ENCODE measurements around the gene CHRNE. TPM values are rescaled to one million over a fixed set of nuclear protein-coding genes. Genes with fewer than 3 reads are reported as not detected.

Gene CHRNE
- total RNA-seq, 1 donor: 2.2 TPM

DNA sequence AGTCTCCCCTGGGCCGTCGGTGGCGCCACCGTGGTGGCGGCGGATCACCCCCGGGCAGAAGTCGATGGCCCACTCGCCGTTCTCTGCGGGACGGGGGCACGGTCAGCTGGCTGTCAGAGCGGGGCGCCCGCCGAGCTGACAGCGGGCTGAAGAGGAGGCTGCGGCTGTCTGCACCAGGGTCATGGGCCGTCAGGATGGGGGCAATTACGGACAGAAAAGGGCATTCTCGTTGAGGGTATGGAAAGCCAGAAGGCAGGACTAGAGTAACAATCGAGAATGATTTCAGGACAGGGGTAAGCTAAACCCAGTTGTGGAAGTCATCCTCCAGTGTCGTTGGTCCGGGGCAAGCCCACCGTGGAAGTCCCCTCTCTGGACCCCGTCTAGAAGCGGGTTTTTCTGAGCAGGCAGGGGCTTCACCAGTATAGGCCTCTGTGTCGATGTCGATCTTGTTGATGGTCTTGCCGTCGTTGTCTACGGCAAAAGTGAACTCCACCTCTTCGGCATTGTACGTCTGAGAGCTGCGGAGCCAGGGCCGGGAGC lies 1.7 kb downstream of the CHRNE start:
- peaks cover 7% of the 10 kb centered on the region for H3K27me3 ChIP-seq (ENCODE audit: insufficient read depth, low read length)
- H3K4me3 ChIP-seq (ENCODE audit: low read length): peak overlapping the region; percentile 9
- H3K4me1 ChIP-seq (ENCODE audit: insufficient read depth, low read length): peaks cover 53% of the 10 kb centered on the region
- no peaks in the 10 kb centered on the region for H3K9me3 ChIP-seq (ENCODE audit: low read depth, low read length)

DNA sequence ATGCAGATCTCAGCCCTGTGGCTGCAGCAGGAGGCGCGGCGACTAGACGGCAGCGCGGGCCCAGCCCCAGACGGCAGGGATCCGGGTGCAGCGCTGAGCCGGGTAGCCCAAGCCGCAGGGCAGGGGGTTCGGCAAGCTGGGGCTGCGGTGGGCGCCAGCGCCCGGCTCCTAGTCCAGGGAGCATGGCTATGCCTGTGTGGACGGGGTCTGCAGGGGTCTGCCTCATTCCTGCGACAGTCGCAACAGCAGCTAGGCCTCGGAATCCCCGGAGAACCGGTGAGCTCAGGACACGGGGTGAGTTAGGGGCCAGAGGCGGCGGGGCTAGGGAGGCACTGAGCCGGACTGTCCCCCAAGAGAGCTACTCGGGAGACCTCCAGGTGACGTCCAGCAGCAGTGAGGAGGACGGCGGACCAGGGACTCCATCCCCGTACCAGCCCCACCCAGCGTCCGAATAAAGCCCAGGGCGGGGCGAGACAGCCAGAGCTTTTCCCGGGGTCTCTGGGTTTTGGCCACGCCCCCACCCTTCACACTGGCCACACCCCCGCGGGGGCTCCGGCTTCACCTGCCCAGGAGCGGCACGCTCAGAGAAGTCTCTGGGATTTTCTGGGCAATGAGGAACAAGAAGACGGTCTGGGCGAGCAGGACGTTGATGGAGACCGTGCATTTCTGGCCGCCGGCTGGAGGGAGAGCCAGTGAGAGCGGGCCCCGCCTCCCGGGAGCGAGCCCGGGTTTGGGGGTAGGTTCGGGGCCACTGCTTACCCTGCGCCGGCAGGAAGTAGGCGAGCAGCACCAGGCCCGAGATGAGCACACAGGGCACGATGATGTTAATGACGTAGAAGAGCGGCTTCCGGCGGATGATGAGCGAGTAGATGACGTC lies 2.4 kb downstream of the CHRNE start:
- peaks cover 7% of the 10 kb centered on the region for H3K27me3 ChIP-seq (ENCODE audit: insufficient read depth, low read length)
- H3K9me3 ChIP-seq (ENCODE audit: low read depth, low read length): no peaks in the 10 kb centered on the region
- H3K4me3 ChIP-seq (ENCODE audit: low read length): peak overlapping the region; percentile 42
- peaks cover 53% of the 10 kb centered on the region for H3K4me1 ChIP-seq (ENCODE audit: insufficient read depth, low read length)

DNA sequence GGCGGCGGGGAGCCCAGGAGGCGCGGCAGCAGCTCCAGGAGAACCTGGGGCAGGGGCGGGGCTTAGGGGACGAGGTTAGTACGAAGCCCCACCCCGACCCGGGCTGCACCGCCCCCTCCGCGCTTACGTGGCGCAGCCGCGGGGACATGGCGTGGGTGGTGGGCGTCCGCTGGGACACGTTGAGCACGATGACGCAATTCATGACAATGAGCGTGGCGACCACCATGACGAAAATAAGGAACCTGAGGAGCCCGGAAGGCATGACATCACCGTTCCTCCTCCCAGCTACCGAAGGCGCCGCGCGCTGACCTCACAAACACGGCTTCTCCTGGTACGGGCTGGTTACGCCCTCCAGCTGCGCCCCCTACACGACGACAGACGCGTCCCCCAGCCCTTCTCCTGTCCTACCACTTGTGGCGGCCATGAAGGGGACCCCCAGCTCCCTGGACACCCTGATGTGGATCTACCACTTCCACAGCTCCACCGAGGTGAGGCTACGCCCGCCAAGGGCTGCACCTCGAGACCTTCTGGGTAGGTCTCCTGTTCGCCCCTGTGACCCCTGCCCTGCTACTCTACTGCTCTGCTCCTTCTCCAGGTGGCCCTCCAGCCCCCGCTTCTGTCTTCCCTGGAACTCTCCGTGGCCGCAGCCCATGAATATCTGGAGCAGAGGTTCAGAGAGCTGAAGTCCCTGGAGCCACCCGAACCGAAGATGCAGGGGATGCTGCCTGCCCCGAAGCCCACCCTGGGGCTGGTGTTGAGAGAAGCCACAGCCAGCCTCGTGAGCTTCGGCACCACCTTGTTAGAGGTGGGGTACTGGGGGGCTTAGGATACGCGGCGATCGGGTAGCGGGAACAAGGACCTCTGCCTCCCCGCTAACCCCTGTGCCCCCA lies 3.3 kb downstream of the CHRNE start, which contains the start of gene C17orf107:
C17orf107 (plus strand) TSS at position 196 of the 890 bp plus-strand sequence; CDS start at position 423, 227 bp downstream.
- H3K4me3 ChIP-seq (ENCODE audit: low read length): peak within 1 kb of the TSS; percentile 42
- H3K27me3 ChIP-seq (ENCODE audit: insufficient read depth, low read length): peaks cover 7% of the 10 kb centered on the region
- no peaks in the 10 kb centered on the region for H3K9me3 ChIP-seq (ENCODE audit: low read depth, low read length)
- H3K4me1 ChIP-seq (ENCODE audit: insufficient read depth, low read length): peaks cover 53% of the 10 kb centered on the region

DNA sequence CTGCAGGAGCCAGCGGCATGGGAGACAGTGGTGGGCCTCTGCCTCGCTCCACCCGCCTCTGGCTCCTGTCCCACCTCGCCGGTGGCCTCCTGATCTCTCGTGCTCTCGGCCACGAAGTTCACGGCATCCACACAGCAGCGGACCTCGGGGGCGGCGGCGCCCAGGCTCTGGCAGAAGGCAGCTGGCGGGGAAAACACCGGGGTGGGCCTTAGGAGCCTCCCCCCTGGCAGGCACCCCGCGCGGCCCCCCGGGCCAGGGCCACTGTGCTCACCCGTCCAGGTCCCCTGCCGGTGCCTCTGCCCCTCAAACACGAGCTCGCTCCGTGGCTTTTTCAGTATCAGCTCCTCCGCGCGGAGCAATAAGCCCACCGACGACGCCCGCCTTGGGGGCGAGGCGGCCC lies 4.0 kb downstream of the CHRNE start:
- Histone ChIP-seq H3K27me3 (ENCODE audit: insufficient read depth, low read length) (peaks cover 7% of the 10 kb centered on the region), H3K4me1 (ENCODE audit: insufficient read depth, low read length) (peaks cover 53% of the 10 kb centered on the region), H3K9me3 (ENCODE audit: low read depth, low read length) (no peaks in the 10 kb centered on the region), H3K4me3 (ENCODE audit: low read length) (peak overlapping the region; percentile 42)

DNA sequence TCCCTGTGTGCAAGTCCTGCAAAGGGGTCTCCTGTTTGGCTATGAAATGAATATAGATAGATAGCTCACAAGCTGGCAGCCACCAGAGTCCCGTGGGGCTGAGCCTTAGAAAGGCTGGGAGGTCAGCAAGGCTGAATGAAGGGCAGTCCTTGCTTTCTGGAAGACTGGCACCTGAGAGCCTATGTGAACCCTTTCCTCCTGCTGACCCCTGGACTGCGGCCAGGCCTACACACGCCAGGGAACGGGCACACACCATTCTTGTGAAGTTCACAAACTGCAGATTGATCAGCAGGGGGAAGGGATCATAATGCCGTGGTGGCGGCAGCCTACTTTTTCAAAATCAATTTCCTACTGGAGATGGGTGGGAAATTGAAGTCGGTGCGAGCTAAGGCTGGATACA lies 4.5 kb downstream of the CHRNE start:
- Histone ChIP-seq H3K9me3 (ENCODE audit: low read depth, low read length) (no peaks in the 10 kb centered on the region), H3K27me3 (ENCODE audit: insufficient read depth, low read length) (peaks cover 7% of the 10 kb centered on the region), H3K4me1 (ENCODE audit: insufficient read depth, low read length) (peaks cover 48% of the 10 kb centered on the region), H3K4me3 (ENCODE audit: low read length) (no peak overlapping the region)

DNA sequence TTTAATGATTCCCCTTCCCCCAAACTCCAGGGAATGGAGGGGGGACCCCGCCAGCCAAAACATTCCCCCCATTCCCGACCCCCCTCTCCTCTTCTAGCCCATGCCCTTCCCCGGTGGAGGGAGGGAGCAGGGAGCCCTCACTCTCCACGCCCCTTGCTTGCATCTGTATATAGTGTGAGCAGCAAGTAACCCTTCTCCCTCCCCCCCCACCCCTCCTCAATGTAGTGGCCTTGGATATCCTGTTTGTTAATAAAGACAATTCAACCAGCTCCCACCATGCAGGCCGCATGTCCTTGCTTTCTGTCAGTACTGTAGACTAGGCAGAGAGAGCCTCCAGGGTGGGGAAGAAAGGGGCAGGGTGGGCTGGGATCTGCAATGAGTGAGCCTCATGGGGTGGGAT lies 5.1 kb downstream of the CHRNE start:
- H3K4me1 ChIP-seq (ENCODE audit: insufficient read depth, low read length): peaks cover 42% of the 10 kb centered on the region
- H3K9me3 ChIP-seq (ENCODE audit: low read depth, low read length): no peaks in the 10 kb centered on the region
- H3K4me3 ChIP-seq (ENCODE audit: low read length): no peak overlapping the region
- H3K27me3 ChIP-seq (ENCODE audit: insufficient read depth, low read length): peaks cover 7% of the 10 kb centered on the region

DNA sequence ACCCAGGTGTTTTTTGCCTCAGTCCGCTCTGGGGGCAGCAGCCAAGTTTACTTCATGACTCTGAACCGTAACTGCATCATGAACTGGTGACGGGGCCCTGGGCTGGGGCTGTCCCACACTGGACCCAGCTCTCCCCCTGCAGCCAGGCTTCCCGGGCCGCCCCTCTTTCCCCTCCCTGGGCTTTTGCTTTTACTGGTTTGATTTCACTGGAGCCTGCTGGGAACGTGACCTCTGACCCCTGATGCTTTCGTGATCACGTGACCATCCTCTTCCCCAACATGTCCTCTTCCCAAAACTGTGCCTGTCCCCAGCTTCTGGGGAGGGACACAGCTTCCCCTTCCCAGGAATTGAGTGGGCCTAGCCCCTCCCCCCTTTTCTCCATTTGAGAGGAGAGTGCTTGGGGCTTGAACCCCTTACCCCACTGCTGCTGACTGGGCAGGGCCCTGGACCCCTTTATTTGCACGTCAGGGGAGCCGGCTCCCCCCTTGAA lies 5.7 kb downstream of the CHRNE start:
- Histone ChIP-seq H3K9me3 (ENCODE audit: low read depth, low read length) (no peaks in the 10 kb centered on the region), H3K27me3 (ENCODE audit: insufficient read depth, low read length) (peaks cover 7% of the 10 kb centered on the region), H3K4me3 (ENCODE audit: low read length) (no peak overlapping the region), H3K4me1 (ENCODE audit: insufficient read depth, low read length) (peaks cover 37% of the 10 kb centered on the region)

DNA sequence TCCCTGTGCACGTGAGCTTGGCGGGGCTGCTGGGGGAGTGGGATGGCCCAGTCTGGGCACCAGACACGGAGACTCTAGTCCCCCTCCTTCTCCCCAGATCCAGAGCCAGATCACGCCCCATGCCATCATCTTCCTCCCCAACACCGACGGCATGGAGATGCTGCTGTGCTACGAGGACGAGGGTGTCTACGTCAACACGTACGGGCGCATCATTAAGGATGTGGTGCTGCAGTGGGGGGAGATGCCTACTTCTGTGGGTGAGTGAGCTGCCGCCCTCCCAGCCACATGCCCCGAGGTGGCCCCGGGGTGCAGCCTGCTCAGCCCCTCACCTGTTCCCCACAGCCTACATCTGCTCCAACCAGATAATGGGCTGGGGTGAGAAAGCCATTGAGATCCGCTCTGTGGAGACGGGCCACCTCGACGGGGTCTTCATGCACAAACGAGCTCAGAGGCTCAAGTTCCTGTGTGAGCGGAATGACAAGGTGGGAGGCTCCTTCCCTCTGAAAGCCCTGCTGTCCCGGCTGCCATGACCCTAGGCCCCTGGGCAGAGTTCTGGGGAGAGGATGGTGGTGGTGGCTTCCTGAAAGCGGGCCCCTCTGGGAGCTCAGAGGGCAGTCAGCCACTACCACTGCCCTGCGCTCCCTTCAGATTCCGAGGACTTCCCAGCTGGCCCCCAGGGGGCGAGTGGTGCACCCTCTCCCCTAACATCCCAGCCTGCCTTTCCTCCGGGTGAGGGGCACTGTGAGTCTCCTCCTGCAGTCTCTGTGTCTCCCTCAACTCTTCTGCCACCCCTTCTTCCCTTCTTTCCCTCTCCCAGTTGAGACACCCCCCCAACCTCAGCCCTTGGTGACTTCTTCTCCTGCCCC lies 6.3 kb downstream of the CHRNE start:
- Histone ChIP-seq H3K4me1 (ENCODE audit: insufficient read depth, low read length) (peaks cover 30% of the 10 kb centered on the region), H3K27me3 (ENCODE audit: insufficient read depth, low read length) (peaks cover 7% of the 10 kb centered on the region), H3K9me3 (ENCODE audit: low read depth, low read length) (no peaks in the 10 kb centered on the region), H3K4me3 (ENCODE audit: low read length) (no peak overlapping the region)

DNA sequence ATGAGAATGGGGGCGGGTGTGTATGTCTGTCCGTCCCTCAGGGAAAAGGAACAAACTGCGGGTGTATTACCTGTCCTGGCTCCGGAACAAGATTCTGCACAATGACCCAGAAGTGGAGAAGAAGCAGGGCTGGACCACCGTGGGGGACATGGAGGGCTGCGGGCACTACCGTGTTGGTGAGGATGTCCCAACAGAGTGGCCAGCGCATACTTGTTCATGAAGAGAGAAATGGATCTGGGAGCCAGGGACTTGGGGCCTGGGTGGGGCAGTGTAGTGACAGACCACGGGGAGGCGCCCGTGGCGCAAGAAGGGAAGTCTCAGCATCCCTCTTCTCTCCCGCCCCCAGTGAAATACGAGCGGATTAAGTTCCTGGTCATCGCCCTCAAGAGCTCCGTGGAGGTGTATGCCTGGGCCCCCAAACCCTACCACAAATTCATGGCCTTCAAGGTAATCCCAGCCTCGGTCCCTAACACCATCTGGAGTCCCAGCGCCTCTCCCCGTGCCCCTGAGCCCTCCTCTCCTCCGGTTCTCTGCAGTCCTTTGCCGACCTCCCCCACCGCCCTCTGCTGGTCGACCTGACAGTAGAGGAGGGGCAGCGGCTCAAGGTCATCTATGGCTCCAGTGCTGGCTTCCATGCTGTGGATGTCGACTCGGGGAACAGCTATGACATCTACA lies 7.1 kb downstream of the CHRNE start:
- Histone ChIP-seq H3K4me1 (ENCODE audit: insufficient read depth, low read length) (peaks cover 22% of the 10 kb centered on the region), H3K4me3 (ENCODE audit: low read length) (no peak overlapping the region), H3K9me3 (ENCODE audit: low read depth, low read length) (no peaks in the 10 kb centered on the region), H3K27me3 (ENCODE audit: insufficient read depth, low read length) (peaks cover 7% of the 10 kb centered on the region)

DNA sequence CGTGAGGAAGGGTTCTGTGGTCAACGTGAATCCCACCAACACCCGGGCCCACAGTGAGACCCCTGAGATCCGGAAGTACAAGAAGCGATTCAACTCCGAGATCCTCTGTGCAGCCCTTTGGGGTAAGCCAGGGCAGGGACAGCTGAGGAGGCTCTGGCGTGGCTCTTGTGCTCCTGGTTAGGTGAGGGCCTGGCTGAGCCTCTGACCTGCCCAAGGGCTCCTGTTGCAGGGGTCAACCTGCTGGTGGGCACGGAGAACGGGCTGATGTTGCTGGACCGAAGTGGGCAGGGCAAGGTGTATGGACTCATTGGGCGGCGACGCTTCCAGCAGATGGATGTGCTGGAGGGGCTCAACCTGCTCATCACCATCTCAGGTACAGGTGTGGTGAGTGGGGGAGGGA lies 7.8 kb downstream of the CHRNE start:
- no peak overlapping the region for H3K4me3 ChIP-seq (ENCODE audit: low read length)
- peaks cover 5% of the 10 kb centered on the region for H3K27me3 ChIP-seq (ENCODE audit: insufficient read depth, low read length)
- H3K9me3 ChIP-seq (ENCODE audit: low read depth, low read length): no peaks in the 10 kb centered on the region

DNA sequence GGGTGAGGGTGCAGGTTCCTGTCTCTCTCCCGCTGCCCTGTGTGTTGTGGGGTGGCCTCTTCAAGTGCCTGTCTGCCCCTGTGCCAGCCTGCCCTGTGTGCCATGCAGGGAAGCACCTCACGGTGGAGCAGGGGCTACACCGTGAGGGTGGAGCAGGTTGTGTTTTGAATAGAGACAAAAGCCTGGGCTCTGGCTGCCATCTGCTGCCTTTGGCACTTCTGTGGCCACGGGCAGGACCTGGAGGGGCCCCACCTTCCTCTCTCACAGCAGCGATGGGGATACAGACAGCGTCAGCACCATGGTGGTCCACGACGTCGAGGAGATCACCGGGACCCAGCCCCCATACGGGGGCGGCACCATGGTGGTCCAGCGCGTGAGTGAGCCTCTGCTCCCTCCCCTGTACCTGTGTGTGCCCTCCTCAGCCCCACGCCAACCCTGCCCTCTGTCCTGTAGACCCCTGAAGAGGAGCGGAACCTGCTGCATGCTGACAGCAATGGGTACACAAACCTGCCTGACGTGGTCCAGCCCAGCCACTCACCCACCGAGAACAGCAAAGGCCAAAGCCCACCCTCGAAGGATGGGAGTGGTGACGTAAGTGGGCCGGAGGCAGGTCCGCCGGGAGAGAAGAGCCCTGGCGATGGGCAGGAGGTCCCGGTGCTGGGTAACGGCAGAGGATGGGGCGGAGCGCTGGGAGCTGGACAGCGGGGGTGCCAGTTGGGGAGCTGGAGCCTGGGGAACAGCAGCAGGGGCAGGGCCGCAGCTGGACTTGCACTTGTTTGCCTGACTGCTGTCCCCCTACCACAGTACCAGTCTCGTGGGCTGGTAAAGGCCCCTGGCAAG lies 9.0 kb downstream of the CHRNE start:
- Histone ChIP-seq H3K9me3 (ENCODE audit: low read depth, low read length) (no peaks in the 10 kb centered on the region), H3K27me3 (ENCODE audit: insufficient read depth, low read length) (no peaks in the 10 kb centered on the region), H3K4me1 (ENCODE audit: insufficient read depth, low read length) (peaks cover 6% of the 10 kb centered on the region), H3K4me3 (ENCODE audit: low read length) (no peak overlapping the region)

More for the DNA sequence above, 7.8 kb downstream of the CHRNE start:
- H3K4me1 ChIP-seq (ENCODE audit: insufficient read depth, low read length): peaks cover 16% of the 10 kb centered on the region

DNA sequence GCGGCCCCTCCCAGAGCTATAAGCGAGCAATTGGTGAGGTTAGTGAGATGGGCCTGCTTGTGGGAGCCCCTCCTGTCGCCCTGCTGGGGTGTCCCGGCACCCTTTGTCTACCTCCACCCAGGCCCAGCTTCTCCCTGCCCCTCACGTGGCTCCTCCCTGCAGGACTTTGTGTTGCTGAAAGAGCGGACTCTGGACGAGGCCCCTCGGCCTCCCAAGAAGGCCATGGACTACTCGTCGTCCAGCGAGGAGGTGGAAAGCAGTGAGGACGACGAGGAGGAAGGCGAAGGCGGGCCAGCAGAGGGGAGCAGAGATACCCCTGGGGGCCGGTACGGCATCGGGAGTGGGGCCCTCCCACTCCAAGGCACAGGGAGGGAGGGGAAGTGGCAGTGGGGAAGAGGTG lies 9.6 kb downstream of the CHRNE start:
- Histone ChIP-seq H3K4me3 (ENCODE audit: low read length) (no peak overlapping the region), H3K9me3 (ENCODE audit: low read depth, low read length) (no peaks in the 10 kb centered on the region), H3K27me3 (ENCODE audit: insufficient read depth, low read length) (no peaks in the 10 kb centered on the region), H3K4me1 (ENCODE audit: insufficient read depth, low read length) (no peaks in the 10 kb centered on the region)

All from mononuclear cell (primary cell).